ENCODE data around the gene DSCAM.
A peak's percentile ranks its signal among the peaks of the same experiment; 100 is the strongest.

DSCAM gene

GRCh38 chr21:40667967-40668366 lies 179.0 kb downstream of the DSCAM start:
- DNase-seq (ENCODE audit: low read depth) = peak; percentile 39

- DNase-seq (ENCODE audit: low read depth) = no peak
Measured at GRCh38 chr21:40662889-40663288, 184.1 kb downstream of the DSCAM start.

GRCh38 chr21:40660461-40660860 lies 186.5 kb downstream of the DSCAM start:
- DNase-seq (ENCODE audit: low read depth) = peak; percentile 64

GRCh38 chr21:40658311-40658710 lies 188.6 kb downstream of the DSCAM start:
- no peak for DNase-seq (ENCODE audit: low read depth)

GRCh38 chr21:40652436-40652835 lies 194.5 kb downstream of the DSCAM start:
- no peak for DNase-seq (ENCODE audit: low read depth)

- no peak for DNase-seq (ENCODE audit: low read depth)
Measured at GRCh38 chr21:40647706-40648105, 199.3 kb downstream of the DSCAM start.

- DNase-seq (ENCODE audit: low read depth) = no peak
Measured at GRCh38 chr21:40646651-40647050, 200.3 kb downstream of the DSCAM start.

GRCh38 chr21:40641042-40641441 lies 205.9 kb downstream of the DSCAM start:
- no peak for DNase-seq (ENCODE audit: low read depth)

- DNase-seq (ENCODE audit: low read depth) = no peak
Measured at GRCh38 chr21:40640266-40640789, 206.6 kb downstream of the DSCAM start.

- DNase-seq (ENCODE audit: low read depth) = peak; percentile 56
Measured at GRCh38 chr21:40639616-40640194, 207.3 kb downstream of the DSCAM start.

- no peak for DNase-seq (ENCODE audit: low read depth)
Measured at GRCh38 chr21:40638466-40639251, 208.3 kb downstream of the DSCAM start.

- no peak for DNase-seq (ENCODE audit: low read depth)
Measured at GRCh38 chr21:40636026-40636425, 210.9 kb downstream of the DSCAM start.

GRCh38 chr21:40635391-40635790 lies 211.6 kb downstream of the DSCAM start:
- no peak for DNase-seq (ENCODE audit: low read depth)

GRCh38 chr21:40634141-40634540 lies 212.8 kb downstream of the DSCAM start:
- DNase-seq (ENCODE audit: low read depth) = no peak

GRCh38 chr21:40633048-40633447 lies 213.9 kb downstream of the DSCAM start:
- no peak for DNase-seq (ENCODE audit: low read depth)

GRCh38 chr21:40631211-40631610 lies 215.7 kb downstream of the DSCAM start:
- peak; percentile 65 for DNase-seq (ENCODE audit: low read depth)

GRCh38 chr21:40625991-40626390 lies 221.0 kb downstream of the DSCAM start:
- DNase-seq (ENCODE audit: low read depth) = no peak

GRCh38 chr21:40623528-40623927 lies 223.4 kb downstream of the DSCAM start:
- DNase-seq (ENCODE audit: low read depth) = no peak

GRCh38 chr21:40622531-40622930 lies 224.4 kb downstream of the DSCAM start:
- peak; percentile 11 for DNase-seq (ENCODE audit: low read depth)

- peak; percentile 38 for DNase-seq (ENCODE audit: low read depth)
Measured at GRCh38 chr21:40620386-40621145, 226.4 kb downstream of the DSCAM start.

GRCh38 chr21:40618191-40618973 lies 228.6 kb downstream of the DSCAM start:
- DNase-seq (ENCODE audit: low read depth) = no peak

GRCh38 chr21:40616377-40616704 lies 230.6 kb downstream of the DSCAM start:
- DNase-seq (ENCODE audit: low read depth) = peak; percentile 18
